Activated CD4-positive, alpha-beta T cell treated with anti-CD3 and anti-CD28 coated beads, Interleukin-2, amount 10 ng/mL, durations not matched to agents 7 days and 5 days (primary cell): ENCODE data around the gene HECA. TPM values are rescaled to one million over a fixed set of nuclear protein-coding genes. Genes with fewer than 3 reads are reported as not detected.
"Not testable (repeated sequence)": the region's sequence is repeated elsewhere in the genome, so short reads cannot be mapped to it uniquely, and the experiment has no call there.

Experiments used
- CTCF ChIA-PET: fragments of 350-600 bp; sonication (Branson Sonifier 250); formaldehyde crosslinking; loops from one replicate; lab custom pipeline; 2021; ENCODE audit warnings: antibody characterized with exemption; lab: Charles Lee
- POLR2A ChIA-PET: fragments of 350-600 bp; sonication (Branson Sonifier 250); formaldehyde crosslinking; loops from one replicate; lab custom pipeline; 2021; ENCODE audit warnings: antibody characterized with exemption; lab: Charles Lee
- DNase-seq: peaks from one replicate; pipeline ENCODE4 v3.0.0-alpha.2; 2020
- H3K27ac Mint-ChIP-seq: one replicate; pipeline ENCODE4 v1.8.0; 2021; ENCODE audit warnings: mild to moderate bottlenecking, moderate library complexity, mixed read lengths
- H3K27me3 Mint-ChIP-seq: one replicate; pipeline ENCODE4 v1.8.0; 2021; ENCODE audit warnings: mixed read lengths
- H3K36me3 Mint-ChIP-seq: one replicate; pipeline ENCODE4 v1.8.0; 2021; ENCODE audit warnings: low read depth, mixed read lengths
- H3K4me1 Mint-ChIP-seq: one replicate; pipeline ENCODE4 v1.8.0; 2021; ENCODE audit warnings: mixed read lengths
- H3K4me3 Mint-ChIP-seq: one replicate; pipeline ENCODE4 v1.8.0; 2021; ENCODE audit warnings: mild to moderate bottlenecking, moderate library complexity, mixed read lengths
- H3K9me3 Mint-ChIP-seq: one replicate; pipeline ENCODE4 v1.8.0; 2021; ENCODE audit warnings: mixed read lengths
- total RNA-seq, 2 experiments: library from RNA; stranded (reverse); gene quantifications; one replicate each; pipeline ENCODE4 v1.2.3, GENCODE V29; 2021

HECA gene
- total RNA-seq, 2 experiments from 2014 or later, result 59.2 to 60.1 TPM

DNA sequence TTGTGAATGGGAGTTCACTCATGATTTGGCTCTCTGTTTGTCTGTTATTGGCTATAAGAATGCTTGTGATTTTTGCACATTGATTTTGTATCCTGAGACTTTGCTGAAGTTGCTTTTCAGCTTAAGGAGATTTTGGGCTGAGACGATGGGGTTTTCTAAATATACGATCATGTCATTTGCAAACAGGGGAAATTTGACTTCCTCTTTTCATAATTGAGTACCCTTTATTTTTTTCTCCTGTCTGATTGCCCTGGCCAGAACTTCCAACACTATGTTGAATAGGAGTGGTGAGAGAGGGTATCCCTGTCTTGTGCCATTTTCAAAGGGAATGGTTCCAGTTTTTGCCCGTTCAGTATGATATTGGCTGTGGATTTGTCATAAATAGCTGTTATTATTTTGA lies 12.1 kb upstream of the HECA start:
- POLR2A ChIA-PET, H3K27ac Mint-ChIP-seq, H3K4me3 Mint-ChIP-seq, H3K27me3 Mint-ChIP-seq, CTCF ChIA-PET, DNase-seq: not testable (repeated sequence)
- H3K36me3 Mint-ChIP-seq, result peaks cover 34% of the 10 kb centered on the region
- H3K4me1 Mint-ChIP-seq, result peaks cover 42% of the 10 kb centered on the region
- H3K9me3 Mint-ChIP-seq, result peaks cover 29% of the 10 kb centered on the region

GRCh38 chr6:139124887-139125672 lies 9.8 kb upstream of the HECA start:
- POLR2A ChIA-PET, result interaction anchor here (0.6 to 1.0 kb wide), 2 partner anchors 12 to 41 kb away, joined by 3 to 6 read pairs; no protein-coding TSS in a partner anchor
- DNase-seq, result peak; percentile 92
- CTCF ChIA-PET, result interaction anchor here (0.6 to 2.8 kb wide), 14 partner anchors 9 to 496 kb away, joined by 3 to 20 read pairs (median 7); partner anchors contain the start of gene TXLNB
- peak overlapping the region; percentile 97 for H3K27ac Mint-ChIP-seq
- peaks cover 14% of the 10 kb centered on the region for H3K9me3 Mint-ChIP-seq
- H3K36me3 Mint-ChIP-seq, result peaks cover 21% of the 10 kb centered on the region
- H3K4me3 Mint-ChIP-seq, result peak overlapping the region; percentile 51
- H3K27me3 Mint-ChIP-seq, result no peaks in the 10 kb centered on the region
- H3K4me1 Mint-ChIP-seq, result peaks cover 52% of the 10 kb centered on the region

DNA sequence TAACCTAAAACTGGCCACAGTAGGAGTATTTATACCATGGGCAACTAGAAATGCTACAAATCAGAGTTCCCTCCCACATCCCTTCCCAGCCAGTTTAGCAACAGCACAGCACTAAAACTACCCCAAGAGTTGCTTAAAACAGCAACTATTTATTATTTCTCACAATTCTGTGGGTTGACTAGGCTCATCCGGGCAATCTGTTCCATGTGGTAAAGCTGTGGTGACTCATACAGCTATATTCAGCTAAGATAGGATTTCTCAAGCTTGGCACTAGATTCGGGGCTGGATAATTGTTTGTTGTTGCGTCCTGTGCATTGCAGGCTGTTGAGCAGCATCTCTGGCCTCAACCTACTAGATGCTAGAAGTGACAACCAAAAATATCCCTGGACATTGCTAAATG lies 8.6 kb upstream of the HECA start:
- CTCF ChIA-PET, result interaction anchor here (1.0 to 2.8 kb wide), 7 partner anchors 8 to 165 kb away, joined by 3 to 20 read pairs (median 7); partner anchors contain the start of gene TXLNB
- POLR2A ChIA-PET, result no interaction called here
- DNase-seq, result peak; percentile 47
- Mint-ChIP-seq H3K9me3 (peaks cover 6% of the 10 kb centered on the region), H3K36me3 (peaks cover 16% of the 10 kb centered on the region), H3K4me1 (peaks cover 55% of the 10 kb centered on the region), H3K4me3 (no peak overlapping the region), H3K27me3 (no peaks in the 10 kb centered on the region), H3K27ac (peak overlapping the region; percentile 97)

DNA sequence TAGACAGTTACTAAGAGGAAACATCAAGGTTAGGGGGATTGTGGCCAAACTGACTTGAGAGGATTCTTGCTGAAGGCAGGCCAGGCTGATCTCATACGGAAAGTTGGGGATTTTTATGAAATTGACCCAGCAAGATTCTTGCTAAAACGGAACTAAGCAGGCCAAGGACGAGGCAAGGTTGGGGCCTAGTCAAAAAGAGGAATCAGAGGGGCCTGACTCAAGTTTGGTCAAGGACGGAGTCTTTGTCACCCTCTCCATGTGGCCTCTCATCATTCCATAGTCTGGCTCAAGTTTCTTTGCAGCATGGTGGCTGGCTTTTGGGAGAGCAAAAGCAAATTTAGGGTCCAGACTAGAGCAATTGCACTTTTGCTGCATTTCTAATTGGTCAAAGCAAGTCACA lies 7.9 kb upstream of the HECA start:
- Mint-ChIP-seq H3K4me3 (no peak overlapping the region), H3K9me3 (peaks cover 6% of the 10 kb centered on the region), H3K27ac (peak overlapping the region; percentile 97), H3K27me3 (no peaks in the 10 kb centered on the region), H3K4me1 (peaks cover 62% of the 10 kb centered on the region), H3K36me3 (peaks cover 13% of the 10 kb centered on the region)
- CTCF ChIA-PET, result interaction anchor here (2.7 kb wide), 1 partner anchor 7 kb away, joined by 20 read pairs; no protein-coding TSS in a partner anchor
- POLR2A ChIA-PET, result no interaction called here
- DNase-seq, result no peak

- Mint-ChIP-seq H3K9me3 (peaks cover 6% of the 10 kb centered on the region), H3K4me3 (no peak overlapping the region), H3K27me3 (no peaks in the 10 kb centered on the region), H3K27ac (no peak overlapping the region), H3K4me1 (peaks cover 76% of the 10 kb centered on the region), H3K36me3 (peaks cover 14% of the 10 kb centered on the region)
- no peak for DNase-seq
- POLR2A ChIA-PET, result no interaction called here
- CTCF ChIA-PET, result interaction anchor here (0.5 to 1.0 kb wide), 3 partner anchors 8 to 241 kb away, joined by 3 to 4 read pairs (median 4); no protein-coding TSS in a partner anchor
Observed at GRCh38 chr6:139129284-139129683, 5.6 kb upstream of the HECA start.

- peaks cover 58% of the 10 kb centered on the region for H3K4me1 Mint-ChIP-seq
- POLR2A ChIA-PET, result interaction anchor here (0.6 kb wide), 1 partner anchor 73 kb away, joined by 3 read pairs; no protein-coding TSS in a partner anchor
- H3K9me3 Mint-ChIP-seq, result peaks cover 3% of the 10 kb centered on the region
- DNase-seq, result no peak
- peaks cover 16% of the 10 kb centered on the region for H3K36me3 Mint-ChIP-seq
- no peaks in the 10 kb centered on the region for H3K27me3 Mint-ChIP-seq
- peak overlapping the region; percentile 47 for H3K4me3 Mint-ChIP-seq
- H3K27ac Mint-ChIP-seq, result peak overlapping the region; percentile 72
- CTCF ChIA-PET, result interaction anchor here (0.6 to 1.5 kb wide), 9 partner anchors 14 to 187 kb away, joined by 3 to 5 read pairs (median 3); partner anchors contain the start of gene TXLNB
Observed at GRCh38 chr6:139131736-139132280, 3.1 kb upstream of the HECA start.

- peaks cover 60% of the 10 kb centered on the region for H3K4me1 Mint-ChIP-seq
- DNase-seq, result no peak
- no peaks in the 10 kb centered on the region for H3K27me3 Mint-ChIP-seq
- ChIA-PET POLR2A (no interaction called here), CTCF (interaction anchor here (0.9 to 2.2 kb wide), 5 partner anchors 8 to 21 kb away, joined by 4 to 20 read pairs (median 4); no protein-coding TSS in a partner anchor)
- H3K27ac Mint-ChIP-seq, result peak overlapping the region; percentile 61
- no peak overlapping the region for H3K4me3 Mint-ChIP-seq
- H3K9me3 Mint-ChIP-seq, result no peaks in the 10 kb centered on the region
- H3K36me3 Mint-ChIP-seq, result peaks cover 27% of the 10 kb centered on the region
Observed at GRCh38 chr6:139133262-139134063, 1.4 kb upstream of the HECA start.

- H3K27ac Mint-ChIP-seq, result peak overlapping the region; percentile 61
- H3K27me3 Mint-ChIP-seq, result no peaks in the 10 kb centered on the region
- no peak for DNase-seq
- H3K4me3 Mint-ChIP-seq, result no peak overlapping the region
- ChIA-PET CTCF (interaction anchor here (0.6 to 2.2 kb wide), 8 partner anchors 8 to 231 kb away, joined by 3 to 20 read pairs (median 4); no protein-coding TSS in a partner anchor), POLR2A (no interaction called here)
- peaks cover 30% of the 10 kb centered on the region for H3K36me3 Mint-ChIP-seq
- no peaks in the 10 kb centered on the region for H3K9me3 Mint-ChIP-seq
- H3K4me1 Mint-ChIP-seq, result peaks cover 62% of the 10 kb centered on the region
Observed at GRCh38 chr6:139134064-139134395, 850 bp upstream of the HECA start.

DNA sequence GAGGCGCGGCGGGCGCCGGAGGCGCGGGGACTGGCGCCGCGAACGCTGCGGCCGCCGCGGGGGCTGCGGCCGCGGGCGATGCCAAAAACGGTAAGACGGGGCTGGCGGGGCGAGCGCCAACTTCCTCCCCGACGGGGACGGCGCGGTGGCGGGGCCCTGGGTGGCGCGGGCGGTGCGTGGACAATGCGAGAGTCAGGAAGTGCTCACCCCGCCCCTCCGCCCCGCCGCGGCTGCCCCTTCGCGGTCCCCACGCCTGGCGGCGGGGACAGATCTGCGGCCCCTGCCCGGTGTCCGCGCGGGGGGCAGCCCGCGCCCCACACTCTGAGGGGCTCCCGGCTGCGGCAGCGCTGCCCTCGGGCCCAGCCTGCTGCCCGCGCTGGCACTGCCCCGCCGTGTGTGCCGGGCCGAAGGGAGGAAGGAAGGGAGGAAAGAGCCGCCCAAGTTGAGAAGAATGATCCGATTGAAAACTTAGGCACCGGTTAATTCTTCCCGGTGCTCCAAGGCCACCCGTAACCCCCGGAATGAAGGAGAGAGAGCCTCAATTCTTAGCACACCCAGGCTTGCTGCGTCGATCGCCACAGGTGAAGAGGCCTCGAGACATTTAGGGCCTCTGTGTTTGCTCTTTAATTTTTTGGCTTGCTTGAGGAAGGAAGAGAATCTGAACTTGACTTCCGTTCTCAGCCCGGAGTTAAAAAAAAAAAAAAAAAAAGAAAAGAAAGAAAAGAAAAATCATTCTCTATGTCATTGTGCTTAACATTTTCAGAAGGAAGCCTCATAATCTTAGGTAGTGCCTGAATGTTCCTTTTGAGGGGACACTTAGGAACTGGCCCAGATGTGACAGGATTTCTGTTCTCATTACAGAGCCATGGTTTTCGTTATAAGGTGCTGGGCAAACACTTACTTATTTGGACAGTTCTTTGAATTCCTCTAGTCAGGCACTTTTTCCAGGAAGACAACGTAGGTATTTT lies 982 bp downstream of the HECA start:
- Mint-ChIP-seq H3K27me3 (no peaks in the 10 kb centered on the region), H3K27ac (peak overlapping the region; percentile 98), H3K4me3 (peak overlapping the region; percentile 87), H3K9me3 (no peaks in the 10 kb centered on the region), H3K36me3 (peaks cover 37% of the 10 kb centered on the region), H3K4me1 (peaks cover 73% of the 10 kb centered on the region)
- CTCF ChIA-PET, result interaction anchor here (1.5 to 1.8 kb wide), 2 partner anchors 10 to 25 kb away, joined by 3 to 7 read pairs; no protein-coding TSS in a partner anchor
- peak; percentile 65 for DNase-seq
- POLR2A ChIA-PET, result interaction anchor here (1.7 kb wide), 1 partner anchor 239 kb away, joined by 6 read pairs; the partner anchor contains the start of gene CITED2

GRCh38 chr6:139137706-139138105 lies 2.8 kb downstream of the HECA start:
- H3K4me1 Mint-ChIP-seq, result peaks cover 64% of the 10 kb centered on the region
- no peaks in the 10 kb centered on the region for H3K27me3 Mint-ChIP-seq
- no peaks in the 10 kb centered on the region for H3K9me3 Mint-ChIP-seq
- DNase-seq, result no peak
- peak overlapping the region; percentile 87 for H3K4me3 Mint-ChIP-seq
- ChIA-PET CTCF (interaction anchor here (0.6 to 1.9 kb wide), 13 partner anchors 8 to 232 kb away, joined by 3 to 16 read pairs (median 5); no protein-coding TSS in a partner anchor), POLR2A (interaction anchor here (1.0 to 1.7 kb wide), 5 partner anchors 9 to 237 kb away, joined by 3 to 6 read pairs (median 3); partner anchors contain the start of gene CITED2)
- peak overlapping the region; percentile 98 for H3K27ac Mint-ChIP-seq
- peaks cover 45% of the 10 kb centered on the region for H3K36me3 Mint-ChIP-seq

GRCh38 chr6:139140854-139141253 lies 6.0 kb downstream of the HECA start:
- Mint-ChIP-seq H3K4me1 (peaks cover 78% of the 10 kb centered on the region), H3K4me3 (peak overlapping the region; percentile 57), H3K36me3 (peaks cover 62% of the 10 kb centered on the region), H3K27ac (peak overlapping the region; percentile 72)
- POLR2A ChIA-PET, H3K9me3 Mint-ChIP-seq, H3K27me3 Mint-ChIP-seq, DNase-seq: not testable (repeated sequence)
- CTCF ChIA-PET, result interaction anchor here (1.2 to 2.0 kb wide), 3 partner anchors 16 to 64 kb away, joined by 3 to 8 read pairs (median 4); no protein-coding TSS in a partner anchor
